Adipose tissue (tissue), 3 donors: ENCODE results near the gene FOXN3. TPM values are rescaled to one million over a fixed set of nuclear protein-coding genes. Genes with fewer than 3 reads are reported as not detected.
"Not testable (repeated sequence)": the region's sequence is repeated elsewhere in the genome, so short reads cannot be mapped to it uniquely, and the experiment has no call there.

Source experiments
- H3K27ac ChIP-seq: one replicate; pipeline ENCODE4 v1.5.1; 2013; ENCODE audit warnings: low read depth, low read length
- WGBS, 3 donors: extraction: QIAGEN DNeasy Blood & Tissue Kit; methylation state at CpG; one replicate each; pipeline ENCODE4 v1.1.7; 2013; 5-methylcytosine and 5-hydroxymethylcytosine counted together
- polyA plus RNA-seq, 3 donors: library from polyadenylated mRNA; stranded (reverse); fragments of 200-250 nt; gene quantifications; one replicate each; pipeline ENCODE4 v1.2.3, GENCODE V29; 2013
- donor health status: healthy with polysubstance abuse.
- donor health status: Bipolar disorder and iron deficiency.
- donor health status: healthy.

The FOXN3 gene
- polyA plus RNA-seq, 3 donors = 9.6 to 50.8 (median 50.2) TPM

- no peak overlapping the region for H3K27ac ChIP-seq
- WGBS, 3 donors = 89 to 95% (median 93%) methylated on average over 10 of the region's 10 CpGs
Measured at GRCh38 chr14:89128311-89129026, 288.6 kb downstream of the FOXN3 start.

- WGBS, 3 donors = 56 to 78% (median 62%) methylated on average over 4 of the region's 4 CpGs
- H3K27ac ChIP-seq = no peak overlapping the region
Measured at GRCh38 chr14:89126461-89126860, 290.6 kb downstream of the FOXN3 start.

GRCh38 chr14:89125216-89125615, 291.8 kb downstream of the FOXN3 start:
- WGBS, 3 donors = 65 to 76% (median 66%) methylated on average over 4 of the region's 4 CpGs
- no peak overlapping the region for H3K27ac ChIP-seq

GRCh38 chr14:89123851-89124250, 293.2 kb downstream of the FOXN3 start:
- 66 to 84% (median 67%) methylated on average over 1 of the region's 1 CpG for WGBS, 3 donors

GRCh38 chr14:89123215-89123614, 293.8 kb downstream of the FOXN3 start:
- H3K27ac ChIP-seq = no peak overlapping the region
- 93 to 95% (median 94%) methylated on average over 10 of the region's 10 CpGs for WGBS, 3 donors

More at GRCh38 chr14:89123851-89124250, 293.2 kb downstream of the FOXN3 start:
- H3K27ac ChIP-seq = no peak overlapping the region

- H3K27ac ChIP-seq = no peak overlapping the region
Measured at GRCh38 chr14:89121968-89122620, 294.9 kb downstream of the FOXN3 start.

GRCh38 chr14:89117012-89117411, 300.0 kb downstream of the FOXN3 start:
- WGBS, 3 donors = 65 to 90% (median 87%) methylated on average over 5 of the region's 5 CpGs
- no peak overlapping the region for H3K27ac ChIP-seq

More at GRCh38 chr14:89121968-89122620, 294.9 kb downstream of the FOXN3 start:
- WGBS, 3 donors = 38 to 45% (median 42%) methylated on average over 4 of the region's 4 CpGs

GRCh38 chr14:89114109-89114508, 302.9 kb downstream of the FOXN3 start:
- no peak overlapping the region for H3K27ac ChIP-seq

GRCh38 chr14:89112720-89113119, 304.3 kb downstream of the FOXN3 start:
- WGBS, 3 donors = 95 to 97% (median 96%) methylated on average over 18 of the region's 18 CpGs
- H3K27ac ChIP-seq = no peak overlapping the region

- not testable (repeated sequence) for H3K27ac ChIP-seq
- 62 to 91% (median 84%) methylated on average over 15 to 25 of the region's 25 CpGs for WGBS, 3 donors
Measured at GRCh38 chr14:89111766-89112543, 305.1 kb downstream of the FOXN3 start.

- H3K27ac ChIP-seq = not testable (repeated sequence)
- 94 to 99% (median 95%) methylated on average over 10 to 11 of the region's 13 CpGs for WGBS, 3 donors
Measured at GRCh38 chr14:89111232-89111631, 305.8 kb downstream of the FOXN3 start.

GRCh38 chr14:89110110-89110509, 306.9 kb downstream of the FOXN3 start:
- 86 to 91% (median 91%) methylated on average over 9 of the region's 9 CpGs for WGBS, 3 donors

GRCh38 chr14:89108608-89109007, 308.4 kb downstream of the FOXN3 start:
- 93 to 97% (median 96%) methylated on average over 4 of the region's 4 CpGs for WGBS, 3 donors
- H3K27ac ChIP-seq = no peak overlapping the region

More at GRCh38 chr14:89110110-89110509, 306.9 kb downstream of the FOXN3 start:
- H3K27ac ChIP-seq = no peak overlapping the region

- 49 to 72% (median 69%) methylated on average over 5 of the region's 5 CpGs for WGBS, 3 donors
- H3K27ac ChIP-seq = no peak overlapping the region
Measured at GRCh38 chr14:89107626-89108025, 309.4 kb downstream of the FOXN3 start.
